GM19035 (cell line): ENCODE results near the gene WWOX.

Experiments used
- ATAC-seq: cut with Tn5 transposase; IDR thresholded peaks from one replicate; pipeline ENCODE4 v1.9.1; 2021; ENCODE audit not compliant: unreplicated experiment

Gene WWOX

DNA sequence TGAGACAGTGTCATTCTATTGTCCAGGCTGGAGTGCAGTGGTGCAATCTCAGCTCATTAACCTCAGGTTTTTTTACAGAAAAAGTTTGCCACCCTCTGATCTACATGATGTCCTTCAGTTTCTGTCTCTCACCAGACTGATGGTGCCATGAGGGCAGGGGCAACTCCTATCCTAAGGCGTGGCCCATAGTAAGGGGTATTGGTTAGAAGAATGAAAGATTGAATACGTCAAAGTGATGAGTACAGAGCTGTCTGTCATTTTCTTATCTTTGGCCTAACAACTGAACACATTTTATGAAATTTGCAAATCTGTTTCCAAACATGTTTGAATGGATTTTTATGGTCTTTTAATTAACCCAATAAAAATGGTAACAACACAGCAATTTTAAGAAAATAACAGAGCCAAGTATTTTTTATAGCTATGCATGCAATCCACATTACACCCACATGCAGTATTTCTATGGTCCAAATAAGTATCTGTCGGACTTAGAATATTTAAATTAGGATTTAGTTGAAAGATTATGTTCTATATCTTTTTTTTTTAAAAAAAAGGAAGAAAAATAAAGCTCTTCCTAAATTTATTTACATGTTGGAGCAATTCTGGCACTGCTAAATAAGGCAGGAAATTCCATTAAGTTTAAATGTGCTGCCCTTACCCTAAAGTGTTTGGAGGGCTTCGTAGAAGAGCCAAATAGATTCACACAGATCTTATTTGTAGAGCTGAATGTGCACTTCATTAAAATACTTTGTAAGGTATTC, 192.8 kb downstream of the WWOX start:
- no peak for ATAC-seq

DNA sequence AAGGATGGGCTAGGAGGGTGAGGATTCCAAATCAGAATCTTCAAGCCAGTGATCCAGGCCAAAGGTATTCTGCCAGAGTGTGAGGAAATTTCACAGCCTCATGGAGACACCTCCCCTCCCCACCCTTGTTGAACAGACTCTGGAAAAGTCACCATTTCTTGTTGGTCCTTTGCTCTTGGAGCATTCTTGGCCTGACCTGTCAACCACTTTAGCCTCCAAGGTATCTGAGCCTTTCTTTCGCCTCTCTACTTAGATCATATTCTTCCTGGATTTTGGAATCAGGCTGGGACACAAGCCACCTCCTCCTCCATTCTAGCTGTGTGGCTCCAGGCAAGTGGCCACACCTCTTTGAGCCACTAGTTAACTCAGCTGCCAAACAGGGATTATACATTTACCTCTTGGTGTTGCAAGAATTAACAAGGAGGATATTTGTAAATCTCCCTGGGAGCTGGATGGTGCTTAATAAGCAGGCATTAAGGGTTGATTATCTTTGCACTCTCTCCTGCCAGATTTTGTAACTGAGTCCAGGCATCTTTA, 193.5 kb downstream of the WWOX start:
- ATAC-seq, result no peak

- no peak for ATAC-seq
These were observed 195.2 kb downstream of the WWOX start for GRCh38 chr16:78294538-78295225.

GRCh38 chr16:78297066-78297666, 197.7 kb downstream of the WWOX start:
- no peak for ATAC-seq

DNA sequence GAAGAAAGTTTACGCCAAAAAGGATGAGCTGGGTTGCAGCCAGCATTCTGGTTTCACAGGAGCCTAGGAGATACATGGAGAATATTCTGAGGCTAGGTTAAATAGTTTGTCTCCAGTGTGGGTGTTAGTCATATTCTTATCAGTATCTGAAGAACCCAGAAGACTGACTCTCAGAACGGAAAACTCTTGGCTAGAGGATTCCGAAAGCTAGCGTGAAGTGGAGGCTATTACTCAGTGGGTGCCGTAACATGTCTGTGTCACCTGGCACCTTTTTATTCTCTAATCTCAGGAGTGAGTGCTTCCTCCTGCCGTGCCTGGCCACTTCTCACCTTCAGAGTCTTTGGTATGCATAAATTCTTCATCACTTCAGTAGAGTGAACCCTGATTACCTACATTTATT, 199.5 kb downstream of the WWOX start:
- ATAC-seq, result no peak

GRCh38 chr16:78300469-78300868, 201.0 kb downstream of the WWOX start:
- no peak for ATAC-seq

DNA sequence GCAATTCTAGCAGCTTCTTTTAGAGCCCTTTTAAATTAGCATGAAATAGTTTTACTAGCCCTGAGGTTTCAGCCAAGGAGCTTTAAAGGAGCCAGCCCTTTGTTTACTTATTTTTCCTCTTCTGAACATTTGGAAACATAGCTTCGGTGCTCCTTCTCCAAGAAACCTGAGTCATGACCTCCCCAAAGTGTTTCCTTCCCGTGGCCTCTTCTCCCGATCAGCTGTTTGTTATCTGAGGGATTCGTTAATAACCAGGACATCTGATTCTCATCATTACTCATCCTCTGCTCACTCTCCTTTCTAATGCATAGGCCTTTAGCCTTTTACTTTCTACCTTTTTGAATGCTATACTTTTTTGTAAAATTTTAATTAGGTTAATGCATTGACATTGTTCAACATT, 204.5 kb downstream of the WWOX start:
- no peak for ATAC-seq

- no peak for ATAC-seq
These were observed 206.9 kb downstream of the WWOX start for GRCh38 chr16:78306361-78306760.

- no peak for ATAC-seq
These were observed 208.5 kb downstream of the WWOX start for GRCh38 chr16:78307824-78308528.

DNA sequence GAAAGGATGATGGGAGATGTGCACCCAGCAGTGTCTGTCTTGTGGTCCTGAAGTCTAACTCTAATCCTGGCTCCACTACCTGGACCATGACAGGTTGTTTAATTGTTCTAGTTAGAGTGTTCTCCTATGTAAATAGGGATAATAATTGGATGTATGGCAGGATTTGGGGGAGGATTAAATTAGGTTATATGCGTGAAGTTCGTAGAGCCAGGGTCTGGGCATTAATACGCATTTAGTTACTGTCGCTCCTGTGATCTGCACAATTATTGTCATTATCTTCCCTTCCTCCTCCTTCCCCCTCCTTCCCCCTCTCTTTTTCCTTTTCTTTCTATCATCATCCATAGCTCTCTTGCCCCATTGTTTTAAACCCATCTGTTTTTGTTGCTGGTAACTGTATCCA, 210.3 kb downstream of the WWOX start:
- no peak for ATAC-seq

- ATAC-seq, result no peak
These were observed 210.7 kb downstream of the WWOX start for GRCh38 chr16:78310196-78310595.

DNA sequence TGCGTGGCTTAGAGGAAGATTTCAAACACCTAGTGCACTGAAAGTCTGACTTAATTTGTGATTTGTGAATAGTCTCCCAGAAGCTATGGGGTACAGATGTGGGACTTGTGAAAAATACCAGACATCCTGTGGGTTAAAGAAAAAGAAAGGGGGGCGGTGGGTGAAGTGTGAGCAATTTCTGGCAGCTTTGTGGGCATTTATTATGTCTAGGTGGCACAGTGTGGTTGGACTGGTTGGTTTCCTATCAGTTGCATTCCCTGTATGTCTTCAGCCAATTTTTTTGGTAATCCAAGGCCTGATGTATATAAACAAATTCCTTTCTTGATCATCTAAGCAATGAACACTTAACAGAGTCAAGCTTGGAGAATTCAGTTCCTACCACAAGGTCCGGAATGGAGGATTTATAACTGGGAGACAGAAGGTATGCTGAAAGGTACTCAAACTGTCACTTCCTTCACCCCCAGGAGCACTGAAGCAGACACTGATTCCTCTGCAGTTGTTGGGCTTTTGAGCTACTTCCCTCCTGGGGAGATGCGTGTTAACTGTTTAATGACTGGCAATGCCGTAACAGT, 211.6 kb downstream of the WWOX start:
- no peak for ATAC-seq

- ATAC-seq, result no peak
These were observed 212.4 kb downstream of the WWOX start for GRCh38 chr16:78311831-78312230.

GRCh38 chr16:78317564-78318240, 218.2 kb downstream of the WWOX start:
- no peak for ATAC-seq

DNA sequence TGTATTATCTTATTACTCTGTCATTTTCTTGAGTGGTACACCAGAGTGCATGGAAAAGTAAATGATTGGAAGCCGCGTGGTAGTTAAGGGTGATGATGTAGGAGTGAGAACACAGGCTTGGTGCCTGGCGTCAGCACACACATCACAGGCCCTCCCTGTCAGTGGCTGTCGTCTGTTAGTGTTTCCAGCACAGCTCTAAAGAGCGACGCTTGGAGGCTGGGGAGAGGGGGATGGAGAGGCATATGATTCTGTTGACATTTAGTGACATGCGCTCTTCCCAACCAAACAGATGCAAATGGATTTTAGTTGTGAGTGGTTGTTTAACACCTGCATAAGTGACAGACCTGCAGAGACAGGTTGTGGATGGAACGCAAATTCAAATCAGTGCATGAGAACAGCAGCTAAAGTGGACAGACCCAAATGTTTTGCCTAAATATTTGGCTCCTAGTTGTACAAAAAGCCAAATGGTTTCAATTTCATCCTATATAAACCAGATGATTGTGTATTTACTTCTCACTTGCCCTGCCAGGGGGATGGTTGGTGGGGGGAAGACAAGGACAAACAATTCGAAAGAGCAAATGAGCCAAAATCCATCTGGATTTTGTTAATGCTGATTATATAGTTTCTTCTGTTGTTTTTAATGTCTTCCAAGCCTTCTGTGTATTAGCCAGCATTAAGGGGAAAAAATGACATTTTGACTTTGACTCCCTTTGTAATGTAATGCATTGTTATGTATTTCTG, 222.3 kb downstream of the WWOX start:
- no peak for ATAC-seq

- ATAC-seq, result no peak
These were observed 223.9 kb downstream of the WWOX start for GRCh38 chr16:78323315-78323714.

DNA sequence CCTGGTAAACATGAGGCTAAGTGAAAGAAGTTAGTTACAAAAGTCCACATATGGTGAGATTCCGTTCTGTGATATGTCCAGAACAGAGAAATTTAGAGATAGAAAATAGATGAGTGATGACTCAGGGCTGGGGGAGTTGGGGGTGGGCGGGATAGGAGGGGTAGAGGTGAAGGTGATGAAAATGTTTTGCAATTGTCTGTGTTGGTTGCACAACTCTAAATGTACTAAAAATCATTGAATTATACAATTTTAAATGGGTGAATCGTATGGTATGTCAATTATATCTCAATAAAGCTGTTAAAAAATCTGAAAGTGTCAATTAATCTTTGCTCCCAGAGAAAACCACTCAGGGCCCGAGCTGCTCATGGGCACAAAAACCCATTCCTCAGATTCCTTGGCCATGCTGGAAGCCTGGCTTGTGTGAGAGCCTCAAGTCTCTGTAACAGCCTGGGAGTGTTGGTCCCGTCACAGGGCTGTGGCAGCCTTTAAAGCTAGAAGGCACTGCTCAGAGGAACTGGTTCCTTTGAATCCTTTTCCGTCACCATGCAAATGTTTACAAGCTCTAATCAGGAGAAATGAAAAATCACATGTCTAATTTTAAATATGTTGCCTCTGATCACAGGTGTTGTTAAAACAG, 225.3 kb downstream of the WWOX start:
- ATAC-seq, result no peak

DNA sequence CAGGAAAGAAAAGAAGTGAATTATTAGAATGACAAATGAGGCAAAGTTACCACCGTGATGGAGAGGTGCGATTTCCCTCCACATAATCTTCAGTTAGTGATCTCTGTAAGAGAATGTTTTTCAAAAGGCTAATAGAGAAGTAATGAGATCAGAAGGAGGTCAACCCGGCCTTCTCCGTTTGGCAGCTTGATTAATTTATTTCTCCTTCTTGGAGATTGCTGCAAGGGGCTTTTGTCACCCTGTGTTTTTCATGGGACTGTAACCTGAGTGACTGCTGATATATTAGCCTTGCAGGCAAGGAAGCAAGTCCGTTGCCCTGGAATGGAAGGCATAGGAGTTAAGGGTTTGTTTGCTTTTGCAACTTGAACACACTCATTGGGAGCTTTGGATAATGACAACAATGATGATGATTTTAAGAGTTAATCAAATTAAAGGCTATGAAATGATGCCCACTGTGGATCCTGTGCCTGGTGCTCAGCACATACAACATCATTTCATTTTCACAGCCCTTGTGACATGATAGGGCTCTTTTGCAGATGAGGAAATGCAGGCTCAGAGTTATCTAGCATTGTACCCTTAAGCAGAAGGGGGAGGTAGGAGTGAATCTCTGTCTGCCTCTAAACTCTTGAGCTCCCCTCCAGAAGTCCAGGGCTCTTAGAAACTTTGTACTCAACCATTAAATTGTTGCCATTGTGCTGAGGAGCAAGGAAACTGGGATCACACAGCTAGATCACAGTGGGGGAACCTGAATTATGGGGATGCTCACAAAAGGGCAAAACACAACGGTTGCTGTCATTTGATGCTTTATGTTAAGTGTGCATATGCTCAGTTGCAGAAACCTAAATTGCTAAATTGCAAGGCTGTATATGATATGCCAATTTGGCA, 226.3 kb downstream of the WWOX start:
- no peak for ATAC-seq
